H7 (cell line): ENCODE results near the gene FAM124A. TPM values are rescaled to one million over a fixed set of nuclear protein-coding genes. Genes with fewer than 3 reads are reported as not detected.

Source experiments
- DNase-seq: peaks from one replicate; pipeline ENCODE4 v3.0.0; 2012
- H3K27me3 ChIP-seq: 2 replicates; pipeline ENCODE4 v1.6.0; 2011; ENCODE audit warnings: mild to moderate bottlenecking, low read length; ENCODE audit not compliant: control insufficient read depth, insufficient read depth
- H3K36me3 ChIP-seq: replicated peaks from 2 replicates; pipeline ENCODE4 v1.5.1; 2011; ENCODE audit warnings: low read length; ENCODE audit not compliant: control insufficient read depth, insufficient read depth
- H3K4me3 ChIP-seq: 2 replicates; pipeline ENCODE4 v1.5.1; 2011; ENCODE audit warnings: low read depth, mild to moderate bottlenecking, control low read depth, low read length, moderate library complexity; ENCODE audit not compliant: insufficient read depth
- total RNA-seq: library from RNA; depleted of rRNA; stranded (reverse); fragments of >200 nt; shearing (Covaris generic); gene quantifications from 2 replicates; pipeline ENCODE4 v1.2.3, GENCODE V29; 2014

FAM124A gene
- total RNA-seq, 1 experiment from 2014 or later, result 26.5 TPM

DNA sequence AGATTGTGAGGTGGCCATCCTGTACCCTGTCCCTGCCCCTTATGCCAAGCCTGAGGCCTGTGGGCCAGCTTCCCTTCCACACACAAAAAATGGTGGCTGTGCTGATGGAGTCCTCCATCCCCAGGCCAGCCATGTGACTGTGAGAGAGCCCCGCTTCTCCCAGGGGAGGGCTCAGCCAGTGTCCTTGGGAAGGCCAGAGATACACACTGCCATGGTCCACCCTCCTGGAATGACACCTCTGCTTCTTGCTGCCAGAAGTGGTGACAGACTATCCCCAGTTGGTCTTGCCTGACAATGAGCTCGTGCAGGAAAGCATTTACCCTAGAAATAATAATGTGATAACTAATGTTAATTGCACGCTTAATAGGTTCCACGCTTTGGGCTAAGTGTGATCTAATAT, 38.0 kb downstream of the FAM124A start:
- DNase-seq, result no peak
- Histone ChIP-seq H3K27me3 (no peaks in the 10 kb centered on the region), H3K4me3 (no peak overlapping the region), H3K36me3 (peaks cover 43% of the 10 kb centered on the region)

DNA sequence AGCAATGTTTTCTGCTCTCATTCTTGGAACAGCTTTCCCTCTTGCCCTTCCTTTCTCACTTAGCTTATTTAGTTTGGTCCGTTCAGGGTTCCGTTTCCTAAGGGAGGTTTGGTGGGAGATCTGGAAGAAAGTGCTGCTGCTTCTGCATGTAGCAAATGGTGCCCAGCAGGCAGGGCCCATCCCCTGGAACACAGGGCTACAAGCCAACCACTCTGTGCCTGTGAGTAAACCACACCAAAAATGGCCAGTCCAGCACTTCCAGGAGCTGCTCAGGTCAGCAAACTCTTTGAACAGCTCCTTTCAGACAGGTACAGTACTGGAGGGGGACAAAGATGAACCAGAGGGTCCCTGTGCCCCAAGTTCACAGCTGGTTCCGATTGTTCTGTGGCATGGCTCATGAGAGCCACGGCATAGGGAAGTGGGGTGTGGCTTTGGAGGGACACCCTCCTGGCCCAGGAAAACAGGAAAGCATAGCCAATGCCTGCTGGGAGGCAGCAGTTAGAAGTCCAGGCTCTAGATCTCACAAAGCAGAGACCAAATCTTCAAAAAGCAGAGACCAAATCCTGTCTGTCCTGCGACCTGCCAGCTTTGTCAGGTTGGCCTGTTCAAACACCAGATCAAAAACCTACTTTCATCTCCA, 39.5 kb downstream of the FAM124A start:
- H3K36me3 ChIP-seq, result peaks cover 35% of the 10 kb centered on the region
- no peak for DNase-seq
- no peaks in the 10 kb centered on the region for H3K27me3 ChIP-seq
- H3K4me3 ChIP-seq, result no peak overlapping the region

DNA sequence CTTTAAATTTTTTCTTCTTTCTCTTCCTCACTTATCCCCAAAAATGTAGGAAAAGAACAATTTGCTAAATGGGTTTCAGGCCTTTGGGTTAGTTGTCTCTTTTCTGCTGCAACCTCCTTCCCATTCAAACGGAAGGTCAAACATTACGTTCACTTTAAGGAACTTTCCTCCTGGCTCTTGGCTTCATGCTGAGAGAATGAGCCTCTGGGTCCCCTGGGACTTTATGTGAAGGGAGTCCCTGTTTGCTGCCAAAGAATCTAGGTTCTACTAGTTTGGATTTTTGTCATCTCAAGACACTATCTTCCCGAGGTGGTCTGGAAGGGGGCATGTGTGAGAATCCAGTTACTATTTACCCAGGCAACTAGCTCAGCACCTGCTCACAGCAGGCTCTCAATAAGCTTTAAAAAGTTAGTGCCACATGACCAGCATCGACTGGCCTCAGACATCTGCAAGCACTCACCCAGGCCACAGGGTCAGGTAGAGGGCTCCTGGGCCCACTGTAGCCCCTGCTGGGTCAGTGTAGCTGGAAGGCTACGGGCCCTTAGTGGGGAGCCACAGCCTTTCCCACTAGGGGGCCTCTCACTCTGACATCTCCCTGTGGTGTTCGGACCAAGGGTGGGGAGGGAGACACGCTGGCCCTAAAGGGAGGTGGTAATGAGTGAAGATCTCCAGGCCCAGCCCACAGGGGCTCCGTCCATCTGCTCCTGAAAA, 40.5 kb downstream of the FAM124A start:
- DNase-seq, result no peak
- peaks cover 27% of the 10 kb centered on the region for H3K36me3 ChIP-seq
- no peaks in the 10 kb centered on the region for H3K27me3 ChIP-seq
- no peak overlapping the region for H3K4me3 ChIP-seq

DNA sequence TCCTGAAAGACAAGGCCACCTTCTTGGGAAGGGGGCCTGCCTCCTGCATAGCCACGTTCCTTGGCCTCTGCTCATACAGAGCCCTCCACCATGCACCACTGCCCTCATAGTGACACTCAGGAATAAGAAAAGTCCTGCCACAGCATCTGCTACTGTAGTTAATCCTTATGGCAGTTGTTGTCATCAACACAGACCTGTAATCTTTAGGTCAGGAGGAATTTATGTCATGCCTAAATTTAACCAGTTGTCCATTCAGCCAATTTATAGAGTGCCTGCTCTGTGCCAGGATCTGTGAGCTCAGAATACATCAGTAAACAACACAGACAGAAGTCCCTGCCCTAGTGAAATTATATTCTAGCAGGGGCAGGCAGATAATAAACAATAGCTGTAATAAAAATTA, 44.4 kb downstream of the FAM124A start:
- DNase-seq, result no peak
- Histone ChIP-seq H3K27me3 (no peaks in the 10 kb centered on the region), H3K36me3 (peaks cover 11% of the 10 kb centered on the region)

DNA sequence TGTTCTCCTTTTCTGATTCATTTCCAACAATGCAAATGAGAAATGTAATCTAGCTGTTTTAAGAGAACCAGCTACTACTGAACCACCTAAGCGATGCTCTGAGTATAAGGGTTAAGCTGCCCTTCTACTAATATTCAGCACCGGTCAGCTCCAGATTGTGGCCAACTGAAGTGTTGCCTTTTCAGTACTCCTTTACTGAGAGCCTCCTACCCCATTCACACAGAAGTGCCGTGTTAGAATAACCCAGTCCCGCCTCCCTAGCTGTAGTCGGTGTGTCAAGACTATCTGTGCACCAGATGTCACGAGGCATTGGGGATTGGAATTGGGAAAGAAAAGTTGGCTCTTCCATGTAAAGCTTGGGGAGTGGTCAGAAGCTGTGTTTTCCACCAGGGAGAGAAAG, 45.4 kb downstream of the FAM124A start:
- no peak for DNase-seq
- peaks cover 10% of the 10 kb centered on the region for H3K36me3 ChIP-seq
- no peak overlapping the region for H3K4me3 ChIP-seq
- no peaks in the 10 kb centered on the region for H3K27me3 ChIP-seq

More for the DNA sequence above, 44.4 kb downstream of the FAM124A start:
- no peak overlapping the region for H3K4me3 ChIP-seq

DNA sequence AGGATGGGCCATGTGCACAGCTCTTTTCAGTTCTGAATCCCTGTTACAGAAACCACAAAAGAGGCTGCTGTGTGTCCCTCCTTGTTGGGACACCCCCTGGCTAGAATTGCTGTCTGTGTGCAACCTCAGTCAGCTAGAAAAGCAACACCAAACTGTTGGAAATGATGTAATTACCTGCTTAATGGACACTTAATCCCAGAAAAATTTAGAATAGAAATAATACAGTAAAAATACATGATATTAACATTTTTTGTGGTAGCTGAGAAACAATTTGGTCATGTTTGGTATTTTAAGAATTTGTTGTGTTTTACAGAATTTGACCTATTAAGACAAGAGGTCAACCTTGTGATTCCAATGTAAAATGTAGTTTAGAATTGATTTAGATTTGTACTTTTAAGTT, 46.8 kb downstream of the FAM124A start:
- peaks cover 5% of the 10 kb centered on the region for H3K36me3 ChIP-seq
- no peak overlapping the region for H3K4me3 ChIP-seq
- DNase-seq, result no peak
- no peaks in the 10 kb centered on the region for H3K27me3 ChIP-seq

DNA sequence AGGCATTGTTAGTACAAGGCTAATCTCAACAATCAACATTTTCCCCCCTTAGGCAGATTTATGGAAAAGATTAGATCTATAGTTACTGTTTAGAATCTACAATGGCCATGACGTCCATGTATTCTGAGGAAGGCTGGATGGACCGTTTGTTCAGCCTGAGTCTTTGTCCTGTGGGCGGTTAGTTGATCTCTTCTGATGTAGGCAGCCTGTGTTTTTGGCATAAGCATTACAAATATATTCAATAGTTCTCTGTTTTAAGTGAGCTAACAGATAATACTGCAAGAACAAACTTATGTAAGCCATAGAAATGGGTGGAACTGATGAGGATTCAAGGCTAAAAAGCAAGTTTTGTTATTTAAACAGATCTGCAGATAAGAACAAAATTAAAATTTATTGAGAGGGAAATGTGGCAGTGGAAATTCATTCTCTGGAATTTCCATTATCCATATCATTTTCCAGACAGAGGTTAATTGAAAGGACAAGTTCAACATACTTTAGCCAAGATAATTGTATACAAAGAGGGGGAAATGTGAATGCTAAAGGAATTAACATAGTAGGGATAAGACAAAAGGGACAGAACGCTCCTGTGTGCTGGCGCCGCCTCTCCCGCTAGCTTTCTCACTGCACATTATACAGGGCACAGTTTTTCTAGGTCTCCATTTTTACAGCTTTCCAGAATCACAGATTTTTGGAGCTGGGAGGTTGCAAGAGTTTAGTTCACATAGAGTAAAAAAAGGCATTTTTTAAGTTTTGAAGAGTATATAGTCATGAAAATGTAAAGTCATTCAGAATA, 48.6 kb downstream of the FAM124A start:
- no peaks in the 10 kb centered on the region; the same call in 1 of the 2 replicates for H3K36me3 ChIP-seq
- H3K4me3 ChIP-seq, result no peak overlapping the region
- no peak for DNase-seq
- no peaks in the 10 kb centered on the region for H3K27me3 ChIP-seq

DNA sequence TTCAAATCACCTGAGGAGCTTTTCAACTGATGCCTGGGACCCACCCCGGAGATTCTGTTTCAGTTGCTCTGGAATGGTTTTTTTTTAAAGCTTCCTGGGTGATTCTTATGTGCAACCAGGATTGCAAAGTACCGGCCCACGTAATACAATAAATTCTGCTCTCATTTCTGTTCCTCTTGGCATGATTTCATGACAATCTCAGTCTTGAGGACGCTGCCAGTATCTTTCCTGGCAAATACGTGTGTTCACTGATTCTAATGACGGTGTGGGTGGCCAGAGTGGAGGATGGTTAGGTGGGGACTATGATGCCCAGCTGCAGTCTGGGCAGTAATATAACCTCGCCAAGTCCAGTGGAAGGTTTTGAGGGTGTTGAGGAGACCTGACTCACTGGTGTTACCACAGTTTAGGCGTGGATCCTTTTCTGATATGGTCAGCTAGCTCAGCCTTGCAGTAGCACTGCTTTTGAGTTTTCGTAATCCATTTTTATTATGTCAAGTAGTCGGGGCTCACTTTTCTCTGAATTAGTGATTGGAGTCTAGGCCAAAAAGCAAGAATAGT, 49.4 kb downstream of the FAM124A start:
- no peaks in the 10 kb centered on the region; the same call in 1 of the 2 replicates for H3K36me3 ChIP-seq
- no peak overlapping the region for H3K4me3 ChIP-seq
- H3K27me3 ChIP-seq, result no peaks in the 10 kb centered on the region
- DNase-seq, result no peak

DNA sequence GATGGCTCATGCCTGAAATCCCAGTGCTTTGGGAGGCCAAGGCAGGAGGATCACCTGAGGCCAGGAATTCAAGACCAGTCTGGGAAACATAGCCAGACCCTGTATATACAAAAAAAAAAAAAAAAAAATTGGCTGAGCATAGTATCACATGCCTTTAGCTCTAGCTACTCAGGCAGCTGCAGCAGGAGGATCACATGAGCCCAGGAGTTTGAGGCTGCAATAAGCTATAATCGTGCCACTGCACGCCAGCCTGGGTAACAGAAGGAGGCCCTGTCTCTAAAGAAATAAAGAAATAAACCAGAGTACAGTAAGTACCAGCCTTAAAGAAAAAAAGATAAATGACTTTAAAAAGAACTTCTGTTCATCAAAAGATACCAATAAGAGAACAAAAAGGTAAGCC, 52.9 kb downstream of the FAM124A start:
- H3K36me3 ChIP-seq, result peaks cover 4% of the 10 kb centered on the region
- DNase-seq, result no peak
- no peak overlapping the region for H3K4me3 ChIP-seq
- no peaks in the 10 kb centered on the region for H3K27me3 ChIP-seq

DNA sequence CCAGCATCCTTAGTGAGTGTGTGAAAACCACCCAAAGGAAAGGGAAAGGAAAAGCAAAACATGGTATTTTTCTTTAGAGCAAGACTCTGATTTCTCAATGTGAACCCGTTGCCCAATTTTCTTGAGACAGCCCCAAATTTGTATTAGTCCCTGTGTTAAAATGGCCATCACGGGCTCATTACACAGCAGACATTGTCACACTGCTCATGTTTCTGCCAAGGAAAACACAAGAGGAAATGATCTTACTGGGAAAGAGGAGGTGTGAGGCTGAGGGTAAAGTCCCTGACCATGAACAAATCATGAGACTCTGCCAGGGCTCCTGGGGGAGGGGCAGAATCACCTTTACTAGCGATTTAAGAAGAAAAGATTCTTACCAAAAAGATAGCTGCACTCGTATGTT, 54.4 kb downstream of the FAM124A start:
- DNase-seq, result no peak
- H3K36me3 ChIP-seq, result peaks cover 8% of the 10 kb centered on the region
- no peaks in the 10 kb centered on the region for H3K27me3 ChIP-seq
- no peak overlapping the region for H3K4me3 ChIP-seq

DNA sequence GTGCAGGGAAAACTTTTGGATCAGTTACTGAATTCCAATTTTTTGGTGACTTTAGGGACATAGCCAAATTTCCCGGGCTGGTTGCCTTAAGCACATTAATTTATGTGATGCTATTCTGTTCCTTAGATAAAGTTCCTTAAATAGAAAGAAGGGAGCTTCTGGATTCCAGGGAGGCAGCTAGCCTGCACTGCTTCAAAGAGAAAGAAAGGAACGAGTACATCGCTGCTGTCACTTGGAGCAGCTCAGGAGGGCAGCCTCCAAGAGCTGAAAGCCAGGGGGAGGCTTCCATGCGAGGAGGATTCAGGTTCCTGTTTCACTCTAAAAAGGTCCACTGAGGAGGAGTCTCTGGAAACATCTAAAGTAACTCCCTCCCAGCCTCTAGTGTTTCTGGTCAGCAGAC, 55.7 kb downstream of the FAM124A start:
- DNase-seq, result no peak
- H3K4me3 ChIP-seq, result no peak overlapping the region
- H3K36me3 ChIP-seq, result peaks cover 9% of the 10 kb centered on the region
- H3K27me3 ChIP-seq, result no peaks in the 10 kb centered on the region

DNA sequence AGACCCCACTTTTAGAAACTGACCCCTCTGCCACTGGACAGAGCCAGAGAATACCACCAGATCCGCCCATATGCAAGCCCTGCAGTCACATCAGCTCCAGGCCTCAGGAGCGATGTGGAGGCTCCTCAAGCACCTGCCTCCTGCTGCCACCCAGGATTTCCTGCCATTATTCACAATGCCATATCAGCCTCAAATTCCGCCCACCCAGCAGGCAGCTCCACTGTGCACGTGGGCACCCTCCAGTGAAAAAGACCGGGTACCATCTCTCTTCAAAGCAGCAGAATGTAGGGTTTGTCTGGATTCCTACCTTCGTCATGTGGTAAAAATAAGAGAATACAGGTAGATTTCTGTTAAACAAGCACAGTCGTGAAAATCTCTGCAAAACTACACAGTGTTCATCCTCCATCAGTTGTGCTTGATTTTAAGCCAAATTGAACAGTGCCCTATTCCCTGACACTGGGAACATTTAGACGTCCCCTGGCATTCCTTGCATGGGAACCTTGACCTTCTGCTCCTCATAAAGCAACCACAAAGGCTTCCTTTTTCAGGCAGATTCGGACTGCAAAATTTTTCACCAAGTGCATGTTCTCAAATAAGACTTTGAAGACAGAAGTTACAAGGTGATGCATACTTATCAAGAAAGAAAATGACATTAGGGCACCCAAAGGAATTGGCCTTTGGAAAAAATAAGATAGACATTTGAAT, 56.4 kb downstream of the FAM124A start:
- Histone ChIP-seq H3K36me3 (peaks cover 9% of the 10 kb centered on the region), H3K27me3 (no peaks in the 10 kb centered on the region), H3K4me3 (no peak overlapping the region)
- DNase-seq, result no peak

DNA sequence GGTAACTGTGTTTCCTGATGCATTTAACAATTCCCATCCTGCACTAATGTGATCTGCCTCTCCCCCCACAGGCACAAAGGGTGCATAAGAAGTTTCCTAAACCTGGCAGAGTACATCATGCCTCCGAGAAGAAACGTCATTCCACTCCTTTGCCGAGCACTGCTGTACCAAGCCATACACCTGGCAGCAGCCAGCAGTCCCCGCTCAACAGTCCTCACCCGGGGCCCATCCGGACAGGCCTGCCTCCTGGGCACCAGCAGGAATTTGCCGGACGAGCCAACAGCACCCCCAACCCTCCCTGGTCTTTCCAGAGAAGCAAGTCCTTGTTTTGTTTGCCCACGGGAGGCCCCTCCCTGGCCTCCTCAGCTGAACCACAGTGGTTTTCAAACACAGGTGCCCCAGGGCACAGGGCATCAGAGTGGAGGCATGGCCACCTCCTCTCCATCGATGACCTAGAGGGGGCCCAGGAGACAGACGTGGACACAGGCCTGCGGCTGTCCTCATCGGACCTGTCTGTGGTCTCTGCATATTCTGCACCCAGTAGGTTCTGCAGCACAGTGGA, 58.3 kb downstream of the FAM124A start:
- peaks cover 9% of the 10 kb centered on the region for H3K36me3 ChIP-seq
- no peak overlapping the region for H3K4me3 ChIP-seq
- H3K27me3 ChIP-seq, result no peaks in the 10 kb centered on the region
- no peak for DNase-seq

DNA sequence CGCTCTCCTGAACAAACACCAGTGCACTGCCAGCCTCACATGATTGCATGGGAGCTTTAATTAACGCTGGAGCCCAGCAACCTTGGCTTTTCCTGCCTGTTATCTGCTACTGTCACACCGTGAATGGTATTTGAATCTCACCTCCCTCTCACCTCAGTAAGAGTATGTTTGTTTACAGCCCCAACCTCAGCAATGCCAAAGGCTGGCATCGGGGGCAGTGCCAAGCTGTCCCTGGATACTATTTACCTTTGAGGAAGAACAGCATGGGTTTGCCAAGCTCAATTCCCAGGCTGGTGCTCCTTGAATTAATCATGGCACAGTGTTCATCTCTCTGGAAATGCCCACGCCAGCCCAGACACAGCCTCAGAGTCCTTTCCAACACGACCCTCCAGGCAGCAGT, 60.1 kb downstream of the FAM124A start:
- no peak for DNase-seq

More for the DNA sequence above, 60.1 kb downstream of the FAM124A start:
- Histone ChIP-seq H3K4me3 (no peak overlapping the region), H3K36me3 (peaks cover 9% of the 10 kb centered on the region), H3K27me3 (no peaks in the 10 kb centered on the region)
